Peyer's patch (tissue), 4 donors: Measurements from ENCODE around the gene COL4A5. TPM values are rescaled to one million over a fixed set of nuclear protein-coding genes. Genes with fewer than 3 reads are reported as not detected.

Experiments used
- DNase-seq, 3 donors: peaks; one replicate each; pipeline ENCODE4 v3.0.0-alpha.2; 2017 to 2019
- H3K27ac ChIP-seq, 4 donors: fragments of 200-600 bp; sonication (generic); one replicate each; pipeline ENCODE4 v1.5.1; 2016 to 2019
- H3K27me3 ChIP-seq, 2 donors: fragments of 200-600 bp; sonication (generic); one replicate each; pipeline ENCODE4 v1.5.1; 2019
- H3K36me3 ChIP-seq, 3 donors: fragments of 200-600 bp; sonication (generic); one replicate each; pipeline ENCODE4 v1.5.1; 2016 to 2019
- H3K4me1 ChIP-seq, 4 donors: fragments of 200-600 bp; sonication (generic); one replicate each; pipeline ENCODE4 v1.5.1; 2016 to 2019
- H3K4me3 ChIP-seq, 4 donors: fragments of 200-600 bp; sonication (generic); 1 replicate in 3 of 4; 2 replicates in 1 of 4; pipeline ENCODE4 v1.5.1; 2016 to 2019; ENCODE audit warnings: mild to moderate bottlenecking in 1 of 4
- H3K9me3 ChIP-seq, 4 donors: fragments of 200-600 bp; sonication (generic); one replicate each; pipeline ENCODE4 v1.5.1; 2016 to 2019; ENCODE audit warnings: mild to moderate bottlenecking in 1 of 4
- POLR2A ChIP-seq, 2 donors: fragments of 450-650 bp; IDR thresholded peaks; one replicate each; pipeline ENCODE4 v1.5.1; 2017; ENCODE audit warnings: antibody characterized with exemption in 2 of 2, mild to moderate bottlenecking in 2 of 2, moderate library complexity in 2 of 2
- total RNA-seq, 4 donors: library from RNA; depleted of rRNA; stranded (reverse); fragments of >200 nt; gene quantifications; one replicate each; pipeline ENCODE4 v1.1.0, GENCODE V29; 2016
- TF ChIP-seq, protein P1 (sequence below), 6 experiments: fragments of 450-650 bp in 4 of 6; fragments of 200-600 bp in 2 of 6; sonication (generic) in 1 of 6; IDR thresholded peaks; one replicate each; pipeline ENCODE4 v1.5.1; 2017 to 2019; ENCODE audit warnings: antibody characterized with exemption in 6 of 6, mild to moderate bottlenecking in 3 of 6, moderate library complexity in 1 of 6

The COL4A5 gene
- total RNA-seq, 4 donors from 2014 or later = 1.2 to 18.2 (median 8.1) TPM

DNA sequence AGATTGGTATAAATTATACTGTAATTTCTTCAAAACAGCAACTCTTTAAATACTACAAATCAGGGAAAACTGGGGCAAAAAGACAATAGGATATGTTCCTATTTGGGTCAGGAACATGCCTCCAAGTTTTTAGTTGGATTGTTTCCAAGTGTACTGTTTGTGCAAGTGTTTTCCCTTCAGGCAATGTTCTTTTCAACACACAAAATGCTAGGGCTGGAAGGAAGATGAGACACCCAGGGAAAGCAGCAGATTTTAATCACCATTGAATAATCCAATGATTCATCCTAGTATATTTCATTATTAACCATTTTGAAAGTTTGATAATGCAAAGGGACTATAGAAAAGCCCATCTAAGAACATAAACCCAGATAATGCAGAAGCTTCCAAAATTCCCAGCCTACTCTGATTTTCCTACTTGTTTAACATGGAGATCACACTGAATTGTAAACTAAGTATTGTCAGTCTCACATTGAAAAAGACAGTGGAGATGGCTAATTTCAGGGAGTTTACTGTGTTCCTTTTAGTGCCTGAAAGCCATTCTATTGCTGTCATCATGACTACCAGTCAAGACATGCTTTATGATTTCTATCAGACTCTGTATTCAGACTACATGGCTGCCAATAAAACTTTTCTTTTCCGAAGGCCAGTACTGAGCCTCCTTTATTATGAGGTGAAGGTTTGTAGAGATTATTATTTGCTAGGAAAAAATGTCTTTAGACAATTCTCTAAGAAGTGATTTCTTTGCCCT, 40.0 kb upstream of the COL4A5 start:
- no peak overlapping the region for H3K27ac ChIP-seq
- no peaks in the 10 kb centered on the region for H3K9me3 ChIP-seq
- H3K4me1 ChIP-seq = no peaks in the 10 kb centered on the region
- TF ChIP-seq POLR2A (IDR thresholded peaks at IDR 0.05) = no peak
- TF ChIP-seq, protein P1, sequence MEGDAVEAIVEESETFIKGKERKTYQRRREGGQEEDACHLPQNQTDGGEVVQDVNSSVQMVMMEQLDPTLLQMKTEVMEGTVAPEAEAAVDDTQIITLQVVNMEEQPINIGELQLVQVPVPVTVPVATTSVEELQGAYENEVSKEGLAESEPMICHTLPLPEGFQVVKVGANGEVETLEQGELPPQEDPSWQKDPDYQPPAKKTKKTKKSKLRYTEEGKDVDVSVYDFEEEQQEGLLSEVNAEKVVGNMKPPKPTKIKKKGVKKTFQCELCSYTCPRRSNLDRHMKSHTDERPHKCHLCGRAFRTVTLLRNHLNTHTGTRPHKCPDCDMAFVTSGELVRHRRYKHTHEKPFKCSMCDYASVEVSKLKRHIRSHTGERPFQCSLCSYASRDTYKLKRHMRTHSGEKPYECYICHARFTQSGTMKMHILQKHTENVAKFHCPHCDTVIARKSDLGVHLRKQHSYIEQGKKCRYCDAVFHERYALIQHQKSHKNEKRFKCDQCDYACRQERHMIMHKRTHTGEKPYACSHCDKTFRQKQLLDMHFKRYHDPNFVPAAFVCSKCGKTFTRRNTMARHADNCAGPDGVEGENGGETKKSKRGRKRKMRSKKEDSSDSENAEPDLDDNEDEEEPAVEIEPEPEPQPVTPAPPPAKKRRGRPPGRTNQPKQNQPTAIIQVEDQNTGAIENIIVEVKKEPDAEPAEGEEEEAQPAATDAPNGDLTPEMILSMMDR (IDR thresholded peaks at IDR 0.05) = no peak
- H3K27me3 ChIP-seq = no peaks in the 10 kb centered on the region
- no peaks in the 10 kb centered on the region for H3K36me3 ChIP-seq
- no peak for DNase-seq
- no peak overlapping the region for H3K4me3 ChIP-seq

DNA sequence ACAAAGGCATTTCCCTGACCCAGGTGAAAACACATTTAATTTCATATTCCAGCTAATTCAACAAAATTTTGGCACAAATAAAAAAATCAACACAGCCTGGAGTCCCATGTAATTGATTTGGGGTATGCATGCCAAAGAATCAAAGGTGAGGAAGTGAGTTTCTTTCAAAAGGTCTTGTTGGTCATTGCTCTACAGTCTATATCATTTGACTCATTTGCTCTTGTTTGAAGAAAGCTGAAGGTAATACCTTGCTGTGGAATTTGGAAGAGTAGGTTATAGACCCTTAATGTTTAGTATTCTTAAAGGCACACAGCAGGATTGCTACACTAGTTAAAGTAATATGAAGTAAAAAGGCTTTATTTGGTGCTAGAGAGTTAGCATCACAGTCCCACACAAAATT, 26.9 kb upstream of the COL4A5 start:
- H3K27ac ChIP-seq = no peak overlapping the region
- DNase-seq = no peak
- no peaks in the 10 kb centered on the region for H3K9me3 ChIP-seq
- H3K36me3 ChIP-seq = no peaks in the 10 kb centered on the region
- TF ChIP-seq, protein P1 (IDR thresholded peaks at IDR 0.05) = no peak
- no peak for TF ChIP-seq POLR2A (IDR thresholded peaks at IDR 0.05)
- H3K4me3 ChIP-seq = no peak overlapping the region
- H3K27me3 ChIP-seq = no peaks in the 10 kb centered on the region
- no peaks in the 10 kb centered on the region for H3K4me1 ChIP-seq

- DNase-seq = no peak
- Histone ChIP-seq H3K36me3 (no peaks in the 10 kb centered on the region), H3K9me3 (no peaks in the 10 kb centered on the region), H3K27ac (no peak overlapping the region), H3K4me3 (no peak overlapping the region), H3K27me3 (no peaks in the 10 kb centered on the region), H3K4me1 (no peaks in the 10 kb centered on the region)
- TF ChIP-seq POLR2A (IDR thresholded peaks at IDR 0.05) = no peak
- TF ChIP-seq, protein P1 (IDR thresholded peaks at IDR 0.05) = no peak
Observed at GRCh38 chrX:108415146-108415545, 24.5 kb upstream of the COL4A5 start.

DNA sequence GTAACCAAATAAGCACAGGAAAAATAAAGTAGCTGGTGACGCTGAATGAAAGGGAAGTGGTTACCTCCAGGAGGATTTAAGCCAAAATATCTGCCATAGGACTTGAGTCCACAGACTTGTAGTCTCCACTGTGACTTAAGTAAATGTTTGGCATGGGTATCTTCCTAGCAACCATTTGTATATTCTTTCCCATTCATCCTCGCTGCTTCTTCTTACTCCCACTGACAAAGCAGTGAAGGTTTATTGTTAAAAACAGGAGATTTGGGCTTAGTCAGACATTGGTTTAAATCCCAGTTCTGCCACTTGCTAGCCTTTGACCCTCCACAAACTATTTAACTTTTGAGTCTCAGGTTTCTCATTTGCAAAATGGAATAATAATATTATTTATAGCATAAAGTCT, 23.7 kb upstream of the COL4A5 start:
- Histone ChIP-seq H3K27me3 (no peaks in the 10 kb centered on the region), H3K4me3 (no peak overlapping the region), H3K27ac (no peak overlapping the region), H3K9me3 (no peaks in the 10 kb centered on the region), H3K4me1 (no peaks in the 10 kb centered on the region), H3K36me3 (no peaks in the 10 kb centered on the region)
- DNase-seq = no peak
- TF ChIP-seq POLR2A (IDR thresholded peaks at IDR 0.05) = no peak
- TF ChIP-seq, protein P1 (IDR thresholded peaks at IDR 0.05) = no peak

GRCh38 chrX:108417257-108417656, 22.4 kb upstream of the COL4A5 start:
- Histone ChIP-seq H3K4me1 (no peaks in the 10 kb centered on the region), H3K27me3 (no peaks in the 10 kb centered on the region), H3K9me3 (no peaks in the 10 kb centered on the region), H3K36me3 (no peaks in the 10 kb centered on the region), H3K27ac (no peak overlapping the region), H3K4me3 (no peak overlapping the region)
- no peak for DNase-seq
- no peak for TF ChIP-seq POLR2A (IDR thresholded peaks at IDR 0.05)
- TF ChIP-seq, protein P1 (IDR thresholded peaks at IDR 0.05) = no peak
